ENCODE results near the gene SLC41A1.

The SLC41A1 gene

GRCh38 chr1:205775015-205775716 is 37.8 kb downstream of the SLC41A1 start, which contains the start of gene RAB29:
RAB29 (minus strand) TSS chr1:205775482; CDS start chr1:205774956, 526 bp downstream.
- peaks cover 7 to 12% of the 10 kb centered on the region in 2 donors for H3K4me1 ChIP-seq (ENCODE audit: control insufficient read depth in 1 of 2, insufficient read depth in 2 of 2, low read length in 2 of 2)

GRCh38 chr1:205774198-205775014 is 38.6 kb downstream of the SLC41A1 start:
- H3K27me3 ChIP-seq (ENCODE audit: control insufficient read depth in 1 of 2, insufficient read depth in 2 of 2, low read length in 2 of 2), result no peaks in the 10 kb centered on the region
- peak overlapping the region; percentile 74 to 91 for H3K9ac ChIP-seq (ENCODE audit: low read depth in 1 of 2, low read length in 2 of 2)
- peaks cover 7 to 12% of the 10 kb centered on the region in 2 donors for H3K4me1 ChIP-seq (ENCODE audit: control insufficient read depth in 1 of 2, insufficient read depth in 2 of 2, low read length in 2 of 2)
- H3K36me3 ChIP-seq (ENCODE audit: control insufficient read depth in 1 of 2, insufficient read depth in 2 of 2, low read length in 2 of 2), result peaks cover 0 to 3% of the 10 kb centered on the region in 2 donors
- H3K27ac ChIP-seq (ENCODE audit: low read depth, low read length), result peak overlapping the region; percentile 75
- no peaks in the 10 kb centered on the region for H3K9me3 ChIP-seq (ENCODE audit: control insufficient read depth in 1 of 2, low read length in 2 of 2)
- peak overlapping the region; percentile 91 to 95 for H3K4me3 ChIP-seq (ENCODE audit: low read depth in 1 of 2, low read length in 2 of 2)

More at GRCh38 chr1:205775015-205775716, 37.8 kb downstream of the SLC41A1 start, which contains the start of gene RAB29:
- H3K9me3 ChIP-seq (ENCODE audit: control insufficient read depth in 1 of 2, low read length in 2 of 2), result no peaks in the 10 kb centered on the region
- peaks cover 0 to 3% of the 10 kb centered on the region in 2 donors for H3K36me3 ChIP-seq (ENCODE audit: control insufficient read depth in 1 of 2, insufficient read depth in 2 of 2, low read length in 2 of 2)
- peak within 1 kb of the TSS; percentile 75 for H3K27ac ChIP-seq (ENCODE audit: low read depth, low read length)
- peak within 1 kb of the TSS; percentile 74 to 91 for H3K9ac ChIP-seq (ENCODE audit: low read depth in 1 of 2, low read length in 2 of 2)
- H3K4me3 ChIP-seq (ENCODE audit: low read depth in 1 of 2, low read length in 2 of 2), result peak within 1 kb of the TSS; percentile 91 to 95
- H3K27me3 ChIP-seq (ENCODE audit: control insufficient read depth in 1 of 2, insufficient read depth in 2 of 2, low read length in 2 of 2), result no peaks in the 10 kb centered on the region

- Histone ChIP-seq H3K27me3 (ENCODE audit: control insufficient read depth in 1 of 2, insufficient read depth in 2 of 2, low read length in 2 of 2) (no peaks in the 10 kb centered on the region), H3K27ac (ENCODE audit: low read depth, low read length) (no peak overlapping the region)
These were observed 40.4 kb downstream of the SLC41A1 start for GRCh38 chr1:205772607-205773032.

GRCh38 chr1:205770618-205771017 is 42.4 kb downstream of the SLC41A1 start:
- Histone ChIP-seq H3K4me3 (ENCODE audit: low read depth in 1 of 2, low read length in 2 of 2) (no peak overlapping the region), H3K9ac (ENCODE audit: low read depth in 1 of 2, low read length in 2 of 2) (no peak overlapping the region), H3K27me3 (ENCODE audit: control insufficient read depth in 1 of 2, insufficient read depth in 2 of 2, low read length in 2 of 2) (no peaks in the 10 kb centered on the region), H3K4me1 (ENCODE audit: control insufficient read depth in 1 of 2, insufficient read depth in 2 of 2, low read length in 2 of 2) (peaks cover 7 to 10% of the 10 kb centered on the region in 2 donors), H3K36me3 (ENCODE audit: control insufficient read depth in 1 of 2, insufficient read depth in 2 of 2, low read length in 2 of 2) (peaks cover 0 to 3% of the 10 kb centered on the region in 2 donors), H3K9me3 (ENCODE audit: control insufficient read depth in 1 of 2, low read length in 2 of 2) (no peaks in the 10 kb centered on the region), H3K27ac (ENCODE audit: low read depth, low read length) (no peak overlapping the region)

More at GRCh38 chr1:205772607-205773032, 40.4 kb downstream of the SLC41A1 start:
- Histone ChIP-seq H3K4me3 (ENCODE audit: low read depth in 1 of 2, low read length in 2 of 2) (no peak overlapping the region), H3K36me3 (ENCODE audit: control insufficient read depth in 1 of 2, insufficient read depth in 2 of 2, low read length in 2 of 2) (peaks cover 0 to 3% of the 10 kb centered on the region in 2 donors), H3K4me1 (ENCODE audit: control insufficient read depth in 1 of 2, insufficient read depth in 2 of 2, low read length in 2 of 2) (peaks cover 7 to 12% of the 10 kb centered on the region in 2 donors), H3K9ac (ENCODE audit: low read depth in 1 of 2, low read length in 2 of 2) (no peak overlapping the region), H3K9me3 (ENCODE audit: control insufficient read depth in 1 of 2, low read length in 2 of 2) (no peaks in the 10 kb centered on the region)

GRCh38 chr1:205769641-205770365 is 43.2 kb downstream of the SLC41A1 start:
- Histone ChIP-seq H3K27me3 (ENCODE audit: control insufficient read depth in 1 of 2, insufficient read depth in 2 of 2, low read length in 2 of 2) (no peaks in the 10 kb centered on the region), H3K36me3 (ENCODE audit: control insufficient read depth in 1 of 2, insufficient read depth in 2 of 2, low read length in 2 of 2) (peaks cover 0 to 3% of the 10 kb centered on the region in 2 donors), H3K9me3 (ENCODE audit: control insufficient read depth in 1 of 2, low read length in 2 of 2) (no peaks in the 10 kb centered on the region), H3K4me3 (ENCODE audit: low read depth in 1 of 2, low read length in 2 of 2) (no peak overlapping the region), H3K9ac (ENCODE audit: low read depth in 1 of 2, low read length in 2 of 2) (no peak overlapping the region), H3K4me1 (ENCODE audit: control insufficient read depth in 1 of 2, insufficient read depth in 2 of 2, low read length in 2 of 2) (peaks cover 7 to 8% of the 10 kb centered on the region in 2 donors), H3K27ac (ENCODE audit: low read depth, low read length) (no peak overlapping the region)

- peaks cover 0 to 3% of the 10 kb centered on the region in 2 donors for H3K36me3 ChIP-seq (ENCODE audit: control insufficient read depth in 1 of 2, insufficient read depth in 2 of 2, low read length in 2 of 2)
- H3K27me3 ChIP-seq (ENCODE audit: control insufficient read depth in 1 of 2, insufficient read depth in 2 of 2, low read length in 2 of 2), result no peaks in the 10 kb centered on the region
- H3K9ac ChIP-seq (ENCODE audit: low read depth in 1 of 2, low read length in 2 of 2), result no peak overlapping the region
- H3K4me3 ChIP-seq (ENCODE audit: low read depth in 1 of 2, low read length in 2 of 2), result no peak overlapping the region
- no peaks in the 10 kb centered on the region for H3K4me1 ChIP-seq (ENCODE audit: control insufficient read depth in 1 of 2, insufficient read depth in 2 of 2, low read length in 2 of 2)
- H3K27ac ChIP-seq (ENCODE audit: low read depth, low read length), result no peak overlapping the region
- no peaks in the 10 kb centered on the region for H3K9me3 ChIP-seq (ENCODE audit: control insufficient read depth in 1 of 2, low read length in 2 of 2)
These were observed 45.8 kb downstream of the SLC41A1 start for GRCh38 chr1:205767248-205767647.

GRCh38 chr1:205766570-205766969 is 46.4 kb downstream of the SLC41A1 start:
- no peaks in the 10 kb centered on the region for H3K27me3 ChIP-seq (ENCODE audit: control insufficient read depth in 1 of 2, insufficient read depth in 2 of 2, low read length in 2 of 2)

GRCh38 chr1:205766038-205766437 is 47.0 kb downstream of the SLC41A1 start:
- no peak overlapping the region for H3K27ac ChIP-seq (ENCODE audit: low read depth, low read length)
- H3K27me3 ChIP-seq (ENCODE audit: control insufficient read depth in 1 of 2, insufficient read depth in 2 of 2, low read length in 2 of 2), result no peaks in the 10 kb centered on the region
- H3K9me3 ChIP-seq (ENCODE audit: control insufficient read depth in 1 of 2, low read length in 2 of 2), result no peaks in the 10 kb centered on the region
- peaks cover 0 to 3% of the 10 kb centered on the region in 2 donors for H3K36me3 ChIP-seq (ENCODE audit: control insufficient read depth in 1 of 2, insufficient read depth in 2 of 2, low read length in 2 of 2)
- H3K4me1 ChIP-seq (ENCODE audit: control insufficient read depth in 1 of 2, insufficient read depth in 2 of 2, low read length in 2 of 2), result no peaks in the 10 kb centered on the region
- no peak overlapping the region for H3K9ac ChIP-seq (ENCODE audit: low read depth in 1 of 2, low read length in 2 of 2)
- H3K4me3 ChIP-seq (ENCODE audit: low read depth in 1 of 2, low read length in 2 of 2), result no peak overlapping the region

More at GRCh38 chr1:205766570-205766969, 46.4 kb downstream of the SLC41A1 start:
- Histone ChIP-seq H3K9ac (ENCODE audit: low read depth in 1 of 2, low read length in 2 of 2) (no peak overlapping the region), H3K4me1 (ENCODE audit: control insufficient read depth in 1 of 2, insufficient read depth in 2 of 2, low read length in 2 of 2) (no peaks in the 10 kb centered on the region), H3K27ac (ENCODE audit: low read depth, low read length) (no peak overlapping the region), H3K4me3 (ENCODE audit: low read depth in 1 of 2, low read length in 2 of 2) (no peak overlapping the region), H3K36me3 (ENCODE audit: control insufficient read depth in 1 of 2, insufficient read depth in 2 of 2, low read length in 2 of 2) (peaks cover 0 to 3% of the 10 kb centered on the region in 2 donors), H3K9me3 (ENCODE audit: control insufficient read depth in 1 of 2, low read length in 2 of 2) (no peaks in the 10 kb centered on the region)

- no peaks in the 10 kb centered on the region for H3K27me3 ChIP-seq (ENCODE audit: control insufficient read depth in 1 of 2, insufficient read depth in 2 of 2, low read length in 2 of 2)
- no peak overlapping the region for H3K4me3 ChIP-seq (ENCODE audit: low read depth in 1 of 2, low read length in 2 of 2)
- no peaks in the 10 kb centered on the region for H3K9me3 ChIP-seq (ENCODE audit: control insufficient read depth in 1 of 2, low read length in 2 of 2)
These were observed 48.4 kb downstream of the SLC41A1 start for GRCh38 chr1:205764578-205764977.

More at GRCh38 chr1:205764578-205764977, 48.4 kb downstream of the SLC41A1 start:
- Histone ChIP-seq H3K36me3 (ENCODE audit: control insufficient read depth in 1 of 2, insufficient read depth in 2 of 2, low read length in 2 of 2) (no peaks in the 10 kb centered on the region), H3K27ac (ENCODE audit: low read depth, low read length) (no peak overlapping the region), H3K4me1 (ENCODE audit: control insufficient read depth in 1 of 2, insufficient read depth in 2 of 2, low read length in 2 of 2) (no peaks in the 10 kb centered on the region), H3K9ac (ENCODE audit: low read depth in 1 of 2, low read length in 2 of 2) (no peak overlapping the region)

All from duodenal mucosa (tissue), 2 donors.